Lower leg skin (tissue), 3 donors: Measurements from ENCODE around the gene NAALADL2.

ENCODE experiments used
- CTCF ChIP-seq, 3 donors: fragments of 450-650 bp; IDR thresholded peaks; one replicate each; pipeline ENCODE4 v1.5.1; 2016; ENCODE audit warnings: antibody characterized with exemption in 3 of 3, mild to moderate bottlenecking in 3 of 3, moderate library complexity in 2 of 3
- POLR2A ChIP-seq, 2 donors: fragments of 450-650 bp; IDR thresholded peaks; one replicate each; pipeline ENCODE4 v1.6.1; 2016 to 2017; ENCODE audit warnings: antibody characterized with exemption in 2 of 2, mild to moderate bottlenecking in 1 of 2, moderate library complexity in 1 of 2

GRCh38 chr3:175266478-175266877 lies 407.3 kb downstream of the NAALADL2 start:
- TF ChIP-seq CTCF (IDR thresholded peaks at IDR 0.05) (no peak), POLR2A (IDR thresholded peaks at IDR 0.05) (no peak)
